Body of pancreas (tissue), 4 donors: ENCODE results near the gene COPZ1. TPM values are rescaled to one million over a fixed set of nuclear protein-coding genes. Genes with fewer than 3 reads are reported as not detected.
A peak's percentile ranks its signal among the peaks of the same experiment; 100 is the strongest.

ENCODE experiments used
- ATAC-seq: fragments of 150-250 bp; one replicate; pipeline ENCODE4 v1.9.1; 2016
- DNase-seq, 4 donors: peaks; one replicate each; pipeline ENCODE4 v3.0.0-alpha.2; 2019
- H3K27ac ChIP-seq, 4 donors: fragments of 200-600 bp; sonication (generic); 1 replicate in 3 of 4; 2 replicates in 1 of 4; pipeline versions ENCODE4 v1.5.1 to v1.6.1; 2016 to 2019; ENCODE audit warnings: mild to moderate bottlenecking in 1 of 4, mixed read lengths in 1 of 4, moderate library complexity in 1 of 4
- H3K27me3 ChIP-seq, 2 donors: fragments of 200-600 bp; sonication (generic); one replicate each; pipeline ENCODE4 v1.6.0; 2016; ENCODE audit warnings: mild to moderate bottlenecking in 1 of 2
- H3K36me3 ChIP-seq, 2 donors: fragments of 200-600 bp; sonication (generic); replicated peaks in 1 of 2; 2 replicates each; pipeline ENCODE4 v1.5.1; 2016; ENCODE audit warnings: low read depth in 2 of 2; ENCODE audit not compliant: insufficient read depth in 1 of 2
- H3K4me1 ChIP-seq: fragments of 200-600 bp; sonication (generic); one replicate; pipeline ENCODE4 v1.6.0; 2016
- H3K4me3 ChIP-seq, 2 donors: fragments of 200-600 bp; sonication (generic); 1 replicate in 1 of 2; 2 replicates in 1 of 2; pipeline ENCODE4 v1.5.1; 2016 to 2019
- H3K9me3 ChIP-seq, 3 donors: fragments of 200-600 bp; sonication (generic); 1 replicate in 2 of 3; 2 replicates in 1 of 3; pipeline ENCODE4 v1.5.1; 2016
- POLR2A ChIP-seq, 3 donors: fragments of 450-650 bp; IDR thresholded peaks; one replicate each; pipeline ENCODE4 v1.6.1; 2016; ENCODE audit warnings: antibody characterized with exemption in 3 of 3, mild to moderate bottlenecking in 2 of 3
- WGBS, 2 donors: methylation state at CpG; one replicate each; pipeline ENCODE4 v1.1.5; 2017; 5-methylcytosine and 5-hydroxymethylcytosine counted together
- intact Hi-C: fragments of 100-400 bp; cut with DNase I; formaldehyde crosslinking; loops from one replicate; pipeline ENCODE4 v1.15.1; 2023
- total RNA-seq, 2 donors: library from RNA; depleted of rRNA; stranded (reverse); fragments of >200 nt; gene quantifications; one replicate each; pipeline ENCODE4 v1.1.0, GENCODE V29; 2016
- TF ChIP-seq, protein P1 (sequence below), 7 experiments: fragments of 450-650 bp in 4 of 7; fragments of 200-600 bp in 3 of 7; sonication (generic) in 3 of 7; IDR thresholded peaks; one replicate each; pipeline ENCODE4 v1.5.1; 2016 to 2019; ENCODE audit warnings: antibody characterized with exemption in 7 of 7

COPZ1 gene
- total RNA-seq, 2 donors from 2014 or later, result 34.3 to 71.3 TPM

DNA sequence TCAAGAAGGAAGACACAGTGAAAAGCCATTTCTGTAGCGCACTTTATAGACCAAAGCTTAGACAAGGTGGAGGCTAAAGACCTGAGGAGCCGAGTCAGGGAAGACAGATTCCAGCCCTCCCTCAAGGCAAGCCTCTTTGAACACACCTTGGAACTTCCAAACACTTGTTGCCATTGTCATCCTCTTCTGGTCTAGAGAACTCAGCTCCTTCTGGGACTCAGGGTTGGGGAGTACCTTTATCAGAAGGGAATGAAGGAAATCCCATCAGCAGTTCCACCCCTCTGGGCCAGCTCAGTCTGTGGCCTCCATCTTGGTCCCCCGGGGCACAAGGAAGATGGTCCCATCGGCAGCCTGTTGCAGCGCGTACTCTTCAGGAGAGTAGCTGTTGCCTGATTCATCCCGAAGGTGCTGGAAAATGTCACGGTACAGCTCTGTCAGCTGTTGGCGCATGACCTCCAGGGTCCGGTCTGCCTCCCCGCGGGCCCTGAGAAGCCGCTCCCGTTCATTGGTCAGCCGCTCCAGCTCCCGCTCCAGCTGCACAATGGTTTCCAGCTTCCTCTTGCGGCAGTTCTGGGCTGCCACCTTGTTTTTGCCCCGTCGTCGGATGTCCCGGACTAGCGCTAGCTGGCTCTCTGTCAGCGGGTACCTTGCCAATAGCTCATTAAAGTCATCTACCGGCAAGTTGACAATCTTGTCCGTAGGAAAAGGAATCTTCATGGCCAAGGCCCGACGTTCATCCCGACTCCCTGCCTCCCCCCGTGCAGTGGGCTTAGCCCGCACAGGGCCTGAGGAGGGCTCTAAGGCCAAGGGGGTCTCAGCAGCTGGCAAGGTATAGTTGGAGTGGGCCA, 32.6 kb upstream of the COPZ1 start:
- Histone ChIP-seq H3K4me3 (no peak overlapping the region), H3K9me3 (no peaks in the 10 kb centered on the region), H3K4me1 (peaks cover 3% of the 10 kb centered on the region), H3K27ac (no peak overlapping the region), H3K27me3 (no peaks in the 10 kb centered on the region), H3K36me3 (peaks cover 2 to 3% of the 10 kb centered on the region in 2 donors)
- WGBS, 2 donors, result 90 to 93% methylated on average over 30 of the region's 30 CpGs
- TF ChIP-seq, protein P1, sequence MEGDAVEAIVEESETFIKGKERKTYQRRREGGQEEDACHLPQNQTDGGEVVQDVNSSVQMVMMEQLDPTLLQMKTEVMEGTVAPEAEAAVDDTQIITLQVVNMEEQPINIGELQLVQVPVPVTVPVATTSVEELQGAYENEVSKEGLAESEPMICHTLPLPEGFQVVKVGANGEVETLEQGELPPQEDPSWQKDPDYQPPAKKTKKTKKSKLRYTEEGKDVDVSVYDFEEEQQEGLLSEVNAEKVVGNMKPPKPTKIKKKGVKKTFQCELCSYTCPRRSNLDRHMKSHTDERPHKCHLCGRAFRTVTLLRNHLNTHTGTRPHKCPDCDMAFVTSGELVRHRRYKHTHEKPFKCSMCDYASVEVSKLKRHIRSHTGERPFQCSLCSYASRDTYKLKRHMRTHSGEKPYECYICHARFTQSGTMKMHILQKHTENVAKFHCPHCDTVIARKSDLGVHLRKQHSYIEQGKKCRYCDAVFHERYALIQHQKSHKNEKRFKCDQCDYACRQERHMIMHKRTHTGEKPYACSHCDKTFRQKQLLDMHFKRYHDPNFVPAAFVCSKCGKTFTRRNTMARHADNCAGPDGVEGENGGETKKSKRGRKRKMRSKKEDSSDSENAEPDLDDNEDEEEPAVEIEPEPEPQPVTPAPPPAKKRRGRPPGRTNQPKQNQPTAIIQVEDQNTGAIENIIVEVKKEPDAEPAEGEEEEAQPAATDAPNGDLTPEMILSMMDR (IDR thresholded peaks at IDR 0.05), result no peak
- TF ChIP-seq POLR2A (IDR thresholded peaks at IDR 0.05), result no peak
- DNase-seq (no peak), ATAC-seq (no peak)
- intact Hi-C loops, result loop anchor here (5.0 kb wide), 1 partner anchor 70 kb away; the partner anchor contains the start of gene GPR84

DNA sequence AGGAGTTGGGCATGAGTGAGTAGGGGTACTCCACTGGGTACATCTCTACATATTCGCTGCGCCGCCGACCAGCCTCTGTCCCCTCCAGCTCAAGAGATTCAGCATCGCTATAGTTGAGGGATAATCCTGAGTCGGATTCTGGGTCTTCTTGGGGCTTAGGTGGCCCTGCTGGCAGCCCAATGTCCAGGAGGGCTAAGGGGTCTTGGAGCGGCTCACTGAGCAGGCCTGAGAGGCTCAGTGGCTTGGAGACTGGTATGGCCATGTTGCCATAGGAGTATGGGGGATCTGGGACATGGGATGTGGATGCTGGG, 32.0 kb upstream of the COPZ1 start:
- Histone ChIP-seq H3K27me3 (no peaks in the 10 kb centered on the region), H3K4me1 (no peaks in the 10 kb centered on the region), H3K36me3 (no peaks in the 10 kb centered on the region), H3K4me3 (no peak overlapping the region), H3K27ac (no peak overlapping the region), H3K9me3 (no peaks in the 10 kb centered on the region)
- DNase-seq (no peak), ATAC-seq (no peak)
- intact Hi-C loops, result loop anchor here (5.0 kb wide), 1 partner anchor 69 kb away; the partner anchor contains the start of gene GPR84
- 83 to 96% methylated on average over 6 to 7 of the region's 7 CpGs for WGBS, 2 donors
- no peak for TF ChIP-seq POLR2A (IDR thresholded peaks at IDR 0.05)
- TF ChIP-seq, protein P1 (IDR thresholded peaks at IDR 0.05), result no peak

DNA sequence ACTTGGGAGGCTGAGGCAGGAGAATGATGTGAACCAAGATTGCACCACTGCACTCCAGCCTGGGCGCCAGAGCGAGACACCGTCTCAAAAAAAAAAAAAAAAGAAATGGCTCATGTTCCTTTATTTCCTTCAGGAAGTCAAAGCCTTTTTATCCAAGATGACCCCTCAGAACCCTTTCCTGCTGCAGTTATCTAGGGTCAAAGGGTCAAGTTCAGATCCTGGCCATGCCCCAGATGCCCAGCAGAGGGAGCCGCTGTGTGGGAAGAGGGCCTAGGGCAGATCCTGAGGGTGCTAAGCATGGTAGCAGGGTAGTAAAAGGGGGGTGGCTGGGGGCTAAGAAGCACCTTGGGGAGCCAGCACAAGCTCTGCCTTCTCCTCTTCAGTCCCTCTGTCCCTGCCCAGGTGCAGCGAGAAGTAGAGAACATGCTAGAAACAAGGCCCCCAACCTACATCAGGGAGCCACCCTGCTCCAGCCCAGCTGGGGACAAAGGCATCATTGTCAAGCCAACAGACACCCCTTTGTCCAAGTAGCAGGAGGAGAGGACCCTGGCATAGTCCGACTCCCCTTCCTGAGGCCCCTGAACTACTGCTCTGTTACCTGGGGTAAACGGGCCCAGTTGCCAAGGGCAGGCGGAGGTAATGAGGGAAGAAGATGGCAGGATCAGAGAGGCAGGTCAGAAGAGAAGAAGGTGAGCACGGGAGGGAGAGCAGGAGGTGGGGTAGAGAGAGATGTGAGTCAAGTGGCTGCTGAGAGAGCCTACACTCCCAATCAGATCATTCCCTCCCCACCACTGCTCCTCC, 30.6 kb upstream of the COPZ1 start:
- DNase-seq, result peak; percentile 59 to 77 (median 68)
- peak; percentile 85 for ATAC-seq
- no peaks in the 10 kb centered on the region for H3K27me3 ChIP-seq
- H3K36me3 ChIP-seq, result no peaks in the 10 kb centered on the region
- no peak for TF ChIP-seq POLR2A (IDR thresholded peaks at IDR 0.05)
- TF ChIP-seq, protein P1 (IDR thresholded peaks at IDR 0.05), result peak; percentile 46 to 90 (median 75)
- H3K27ac ChIP-seq, result no peak overlapping the region
- no peaks in the 10 kb centered on the region for H3K9me3 ChIP-seq
- WGBS, 2 donors, result 56 to 60% methylated on average over 9 of the region's 9 CpGs
- H3K4me1 ChIP-seq, result no peaks in the 10 kb centered on the region
- intact Hi-C loops, result loop anchor here (5.0 kb wide), 1 partner anchor 68 kb away; the partner anchor contains the start of gene GPR84
- no peak overlapping the region for H3K4me3 ChIP-seq

DNA sequence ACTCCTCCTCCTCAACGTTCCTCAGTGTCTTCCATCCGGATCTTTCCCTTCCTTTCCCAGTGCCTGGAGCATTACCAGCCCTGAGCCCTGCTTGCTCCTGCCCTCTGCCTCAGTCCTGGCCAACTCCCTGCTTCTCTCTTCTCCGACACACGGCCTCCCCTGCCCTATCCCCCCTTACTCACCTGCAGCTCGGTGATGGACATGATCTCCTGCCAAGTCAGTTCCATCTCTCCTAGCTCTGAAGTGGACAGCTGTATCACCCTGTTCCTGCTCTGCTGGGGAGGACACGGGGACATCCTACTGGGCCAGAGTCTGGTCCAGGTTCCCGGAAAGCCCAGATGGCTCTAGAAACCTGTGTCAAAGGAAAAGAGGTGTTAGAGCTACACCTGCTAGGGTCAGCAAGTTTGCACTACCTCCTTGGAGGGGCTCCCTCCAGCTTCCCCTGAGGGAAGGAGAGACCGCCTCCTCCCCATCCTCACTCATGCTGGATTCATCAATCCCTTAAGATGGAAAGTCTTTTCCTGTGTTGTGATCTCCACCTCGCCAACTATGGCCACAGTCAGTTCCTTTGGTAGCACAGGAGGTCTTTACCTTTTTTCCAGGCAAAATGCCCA, 29.9 kb upstream of the COPZ1 start:
- H3K36me3 ChIP-seq, result no peaks in the 10 kb centered on the region
- H3K9me3 ChIP-seq, result no peaks in the 10 kb centered on the region
- no peak for ATAC-seq
- DNase-seq, result no peak
- no peak overlapping the region for H3K27ac ChIP-seq
- H3K4me3 ChIP-seq, result no peak overlapping the region
- intact Hi-C loops, result loop anchor here (5.0 kb wide), 1 partner anchor 67 kb away; the partner anchor contains the start of gene GPR84
- WGBS, 2 donors, result 79% methylated on average over 9 of the region's 9 CpGs
- TF ChIP-seq, protein P1 (IDR thresholded peaks at IDR 0.05), result no peak
- TF ChIP-seq POLR2A (IDR thresholded peaks at IDR 0.05), result no peak
- H3K27me3 ChIP-seq, result no peaks in the 10 kb centered on the region
- H3K4me1 ChIP-seq, result no peaks in the 10 kb centered on the region
